HEK293 (cell line): ENCODE results near the gene NOC2L.
A peak's percentile ranks its signal among the peaks of the same experiment; 100 is the strongest.

Source experiments
- CTCF ChIA-PET: fragments of 350-600 bp; formaldehyde crosslinking; extraction: SDS; loops from one replicate; lab custom pipeline; 2021; ENCODE audit warnings: antibody characterized with exemption; lab: Yijun Ruan, JAX
- POLR2A ChIA-PET: fragments of 300-600 bp; formaldehyde crosslinking; extraction: SDS; loops from one replicate; lab custom pipeline; 2020; ENCODE audit warnings: antibody characterized with exemption, inconsistent platforms; lab: Yijun Ruan, JAX
- H3K27ac ChIP-seq: fragments of 200-500 bp; sonication (Bioruptor generic); 2 replicates; pipeline ENCODE4 v1.5.1; 2014; ENCODE audit warnings: low read depth, low read length, control low read depth, inconsistent platforms; ENCODE audit errors: extremely low read depth
- H3K36me3 ChIP-seq, 2 experiments: fragments of 200-500 bp in 1 of 2; sonication (Bioruptor generic) in 1 of 2; 1 replicate in 1 of 2; 2 replicates in 1 of 2; pipeline ENCODE4 v1.5.1; 2014 to 2017; ENCODE audit warnings: inconsistent platforms in 2 of 2, low read length in 2 of 2; ENCODE audit not compliant: control insufficient read depth in 2 of 2, insufficient read depth in 1 of 2
- H3K4me1 ChIP-seq: fragments of 200-500 bp; sonication (Bioruptor generic); 2 replicates; pipeline ENCODE4 v1.5.1; 2014; ENCODE audit warnings: mild to moderate bottlenecking, low read length, inconsistent platforms; ENCODE audit not compliant: control insufficient read depth, insufficient read depth
- H3K4me3 ChIP-seq: 2 replicates; pipeline ENCODE4 v1.5.1; 2011; ENCODE audit warnings: low read depth, mild to moderate bottlenecking, control low read depth, low read length, moderate library complexity
- H3K9me3 ChIP-seq: fragments of 200-500 bp; sonication (Bioruptor generic); 2 replicates; pipeline ENCODE4 v1.5.1; 2014; ENCODE audit warnings: low read depth, low read length, inconsistent platforms; ENCODE audit not compliant: control insufficient read depth, insufficient read depth
- BCL11A ChIP-seq: fragments of 450-650 bp; formaldehyde crosslinking; IDR thresholded peaks from 2 replicates; pipeline ENCODE4 v1.5.1; 2016; ENCODE audit warnings: low read depth, missing biosample characterization, missing genetic modification characterization
- BCL11B ChIP-seq: fragments of 450-650 bp; formaldehyde crosslinking; IDR thresholded peaks from 2 replicates; pipeline ENCODE4 v1.5.1; 2016; ENCODE audit warnings: low read depth, missing biosample characterization, missing genetic modification characterization
- GLI4 ChIP-seq: fragments of 450-650 bp; formaldehyde crosslinking; IDR thresholded peaks from 2 replicates; pipeline ENCODE4 v1.5.1; 2016; ENCODE audit warnings: missing biosample characterization, missing genetic modification characterization
- GLIS2 ChIP-seq: fragments of 450-650 bp; formaldehyde crosslinking; IDR thresholded peaks from 2 replicates; pipeline ENCODE4 v1.5.1; 2016; ENCODE audit warnings: missing biosample characterization, missing genetic modification characterization
- HIC1 ChIP-seq: fragments of 450-650 bp; formaldehyde crosslinking; IDR thresholded peaks from 2 replicates; pipeline ENCODE4 v1.5.1; 2016; ENCODE audit warnings: missing biosample characterization, missing genetic modification characterization
- IKZF3 ChIP-seq: fragments of 450-650 bp; IDR thresholded peaks from 2 replicates; pipeline ENCODE4 v1.5.0; 2018; ENCODE audit warnings: missing biosample characterization, mild to moderate bottlenecking, missing genetic modification characterization, moderate library complexity
- KLF7 ChIP-seq: fragments of 450-650 bp; formaldehyde crosslinking; IDR thresholded peaks from 2 replicates; pipeline ENCODE4 v1.5.1; 2016; ENCODE audit warnings: missing biosample characterization, missing genetic modification characterization, borderline replicate concordance
- KLF8 ChIP-seq: fragments of 450-650 bp; formaldehyde crosslinking; IDR thresholded peaks from 2 replicates; pipeline ENCODE4 v1.5.1; 2016; ENCODE audit warnings: missing biosample characterization, missing genetic modification characterization
- KLF9 ChIP-seq: fragments of 450-650 bp; formaldehyde crosslinking; IDR thresholded peaks from 2 replicates; pipeline ENCODE4 v1.5.1; 2016; ENCODE audit warnings: missing biosample characterization, missing genetic modification characterization, low read depth
- PRDM10 ChIP-seq: fragments of 450-650 bp; formaldehyde crosslinking; IDR thresholded peaks from 2 replicates; pipeline ENCODE4 v1.5.1; 2016; ENCODE audit warnings: missing biosample characterization, missing genetic modification characterization
- ZBTB20 ChIP-seq: fragments of 450-650 bp; formaldehyde crosslinking; IDR thresholded peaks from 2 replicates; pipeline ENCODE4 v1.5.1; 2016; ENCODE audit warnings: missing biosample characterization, missing genetic modification characterization
- ZBTB21 ChIP-seq: fragments of 450-650 bp; formaldehyde crosslinking; IDR thresholded peaks from 2 replicates; pipeline ENCODE4 v1.5.1; 2017; ENCODE audit warnings: missing biosample characterization, missing genetic modification characterization
- ZBTB6 ChIP-seq: fragments of 450-650 bp; formaldehyde crosslinking; IDR thresholded peaks from 2 replicates; pipeline ENCODE4 v1.5.1; 2017; ENCODE audit warnings: missing biosample characterization, missing genetic modification characterization
- ZFP41 ChIP-seq: fragments of 450-650 bp; formaldehyde crosslinking; IDR thresholded peaks from 2 replicates; pipeline ENCODE4 v1.5.1; 2016; ENCODE audit warnings: missing biosample characterization, missing genetic modification characterization, borderline replicate concordance
- ZFP69B ChIP-seq: fragments of 450-650 bp; formaldehyde crosslinking; IDR thresholded peaks from 2 replicates; pipeline ENCODE4 v1.5.1; 2016; ENCODE audit warnings: missing biosample characterization, missing genetic modification characterization
- ZIC2 ChIP-seq: fragments of 450-650 bp; formaldehyde crosslinking; IDR thresholded peaks from 2 replicates; pipeline ENCODE4 v1.5.1; 2016; ENCODE audit warnings: missing biosample characterization, missing genetic modification characterization
- ZNF10 ChIP-seq: fragments of 450-650 bp; formaldehyde crosslinking; IDR thresholded peaks from 2 replicates; pipeline ENCODE4 v1.5.1; 2017; ENCODE audit warnings: missing biosample characterization, missing genetic modification characterization
- ZNF354C ChIP-seq: fragments of 450-650 bp; formaldehyde crosslinking; IDR thresholded peaks from 2 replicates; pipeline ENCODE4 v1.5.1; 2016; ENCODE audit warnings: missing biosample characterization, missing genetic modification characterization, low read depth, borderline replicate concordance
- ZNF391 ChIP-seq: fragments of 450-650 bp; formaldehyde crosslinking; IDR thresholded peaks from 2 replicates; pipeline ENCODE4 v1.5.1; 2016; ENCODE audit warnings: low read depth, missing biosample characterization, missing genetic modification characterization, borderline replicate concordance
- ZNF555 ChIP-seq: fragments of 450-650 bp; formaldehyde crosslinking; conservative IDR thresholded peaks from 2 replicates; pipeline ENCODE4 v1.5.1; 2017; ENCODE audit warnings: missing biosample characterization, mild to moderate bottlenecking, missing genetic modification characterization, inconsistent platforms
- ZSCAN23 ChIP-seq: fragments of 450-650 bp; formaldehyde crosslinking; IDR thresholded peaks from 2 replicates; pipeline ENCODE4 v1.5.1; 2016; ENCODE audit warnings: missing biosample characterization, missing genetic modification characterization
- TF ChIP-seq, protein P1 (sequence below): fragments of 450-650 bp; formaldehyde crosslinking; IDR thresholded peaks from 2 replicates; pipeline ENCODE4 v1.5.1; 2016; ENCODE audit warnings: missing biosample characterization, missing genetic modification characterization

Gene NOC2L

DNA sequence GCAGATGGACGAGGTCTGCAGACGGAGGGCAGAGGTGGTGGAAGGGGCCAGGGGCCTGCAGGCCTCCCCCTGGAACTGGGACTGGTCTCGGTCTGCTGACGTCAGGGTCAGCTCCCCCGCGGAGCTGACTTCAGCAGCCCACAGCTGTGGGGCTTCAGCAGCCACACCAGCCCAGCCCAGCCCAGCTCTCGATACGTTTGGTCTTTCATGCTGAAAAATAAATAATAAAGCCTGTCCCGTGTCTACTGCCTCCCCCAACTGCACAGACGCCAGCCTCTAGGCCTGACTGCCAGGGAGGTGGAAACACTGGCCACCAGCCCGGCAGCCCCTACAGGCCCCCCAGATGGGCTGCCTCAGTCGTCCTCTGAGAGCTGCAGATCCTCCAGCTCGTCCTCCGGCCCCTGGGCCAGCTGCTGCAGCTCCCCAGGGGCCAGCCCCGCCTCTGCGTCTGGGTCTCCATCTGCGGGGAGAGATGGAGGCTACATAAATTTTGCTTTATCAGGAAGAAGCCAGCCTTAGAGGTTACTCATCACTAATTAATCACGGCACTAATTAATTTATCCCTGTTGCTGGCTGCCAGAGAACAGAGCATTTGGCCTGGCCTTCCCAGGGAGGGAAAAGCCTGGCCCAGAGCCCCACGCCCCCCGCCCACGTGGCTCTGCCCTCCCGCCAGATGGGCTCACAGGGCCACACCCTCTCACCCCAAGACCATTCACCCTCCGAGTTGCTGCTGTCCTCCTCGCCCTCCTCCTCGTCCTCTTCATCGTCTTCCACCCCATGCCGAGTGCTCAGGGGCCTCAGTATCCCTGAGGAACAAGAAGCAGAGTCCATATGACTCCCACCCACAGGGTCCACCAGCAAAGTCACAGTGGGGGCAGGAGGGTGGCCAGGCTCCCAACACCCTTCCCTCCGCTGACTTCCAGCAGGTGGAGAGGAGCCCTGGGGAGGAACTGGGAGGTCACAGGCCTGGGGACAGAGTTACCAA, 14.4 kb downstream of the NOC2L start (continued):
- peak; percentile 55; the same call in 1 of the 2 replicates for TF ChIP-seq ZBTB21 (tag by site-specific recombination)
- peak; percentile 80 for TF ChIP-seq GLIS2 (tag by site-specific recombination)
- no peak; the same call in 1 of the 2 replicates for TF ChIP-seq GLI4 (tag by site-specific recombination)

DNA sequence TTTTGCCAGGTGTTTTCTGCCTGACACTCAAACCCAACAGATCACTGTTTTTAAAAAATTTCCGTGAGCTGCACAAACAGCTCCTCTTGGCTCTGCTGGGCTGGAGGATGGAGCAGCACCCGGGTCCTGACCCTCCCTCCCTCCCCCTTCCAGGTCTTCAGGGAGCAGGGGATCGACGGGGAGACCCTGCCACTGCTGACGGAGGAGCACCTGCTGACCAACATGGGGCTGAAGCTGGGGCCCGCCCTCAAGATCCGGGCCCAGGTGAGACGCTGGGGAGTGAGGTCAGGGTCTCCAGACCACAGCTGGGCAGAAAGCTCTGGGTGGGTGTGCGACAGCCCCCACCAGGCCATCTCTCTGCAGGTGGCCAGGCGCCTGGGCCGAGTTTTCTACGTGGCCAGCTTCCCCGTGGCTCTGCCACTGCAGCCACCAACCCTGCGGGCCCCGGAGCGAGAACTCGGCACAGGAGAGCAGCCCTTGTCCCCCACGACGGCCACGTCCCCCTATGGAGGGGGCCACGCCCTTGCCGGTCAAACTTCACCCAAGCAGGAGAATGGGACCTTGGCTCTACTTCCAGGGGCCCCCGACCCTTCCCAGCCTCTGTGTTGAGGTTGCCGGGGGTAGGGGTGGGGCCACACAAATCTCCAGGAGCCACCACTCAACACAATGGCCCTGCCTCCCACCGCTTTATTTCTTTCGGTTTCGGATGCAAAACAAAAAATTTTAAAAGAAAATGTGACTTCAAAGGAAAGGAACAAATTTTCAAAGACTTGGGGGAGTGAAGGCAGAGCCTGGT, 15.3 kb downstream of the NOC2L start:
- peaks cover 36% of the 10 kb centered on the region for H3K4me1 ChIP-seq
- TF ChIP-seq ZSCAN23 (tag by site-specific recombination) (no peak), ZNF10 (tag by site-specific recombination) (peak; percentile 51; the same call in 1 of the 2 replicates), ZNF391 (tag by site-specific recombination) (0 out of 2 replicates have a peak, but pooled peaks have one; percentile 10), ZNF555 (no peak), ZFP69B (peak; percentile 93; the same call in 1 of the 2 replicates), KLF9 (tag by site-specific recombination) (peak; percentile 36), BCL11B (tag by site-specific recombination) (peak; percentile 89), KLF7 (peak; percentile 74), ZNF354C (tag by site-specific recombination) (no peak), ZIC2 (no peak; the same call in none of the 2 replicates), PRDM10 (peak; percentile 34), HIC1 (tag by site-specific recombination) (peak; percentile 66), IKZF3 (tag by site-specific recombination) (peak; percentile 46; the same call in 1 of the 2 replicates), KLF8 (tag by site-specific recombination) (peak; percentile 21; the same call in 1 of the 2 replicates), BCL11A (tag by site-specific recombination) (0 out of 2 replicates have a peak, but pooled peaks have one; percentile 18), ZBTB20 (tag by site-specific recombination) (peak; percentile 61; the same call in 1 of the 2 replicates), GLIS2 (tag by site-specific recombination) (peak; percentile 84), ZBTB6 (tag by site-specific recombination) (peak; percentile 81), ZFP41 (tag by site-specific recombination) (no peak)
- TF ChIP-seq, protein P1, sequence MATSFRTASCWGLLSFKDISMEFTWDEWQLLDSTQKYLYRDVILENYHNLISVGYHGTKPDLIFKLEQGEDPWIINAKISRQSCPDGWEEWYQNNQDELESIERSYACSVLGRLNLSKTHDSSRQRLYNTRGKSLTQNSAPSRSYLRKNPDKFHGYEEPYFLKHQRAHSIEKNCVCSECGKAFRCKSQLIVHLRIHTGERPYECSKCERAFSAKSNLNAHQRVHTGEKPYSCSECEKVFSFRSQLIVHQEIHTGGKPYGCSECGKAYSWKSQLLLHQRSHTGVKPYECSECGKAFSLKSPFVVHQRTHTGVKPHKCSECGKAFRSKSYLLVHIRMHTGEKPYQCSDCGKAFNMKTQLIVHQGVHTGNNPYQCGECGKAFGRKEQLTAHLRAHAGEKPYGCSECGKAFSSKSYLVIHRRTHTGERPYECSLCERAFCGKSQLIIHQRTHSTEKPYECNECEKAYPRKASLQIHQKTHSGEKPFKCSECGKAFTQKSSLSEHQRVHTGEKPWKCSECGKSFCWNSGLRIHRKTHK (tag by site-specific recombination): no peak

More for the DNA sequence above, 15.3 kb downstream of the NOC2L start:
- ChIA-PET POLR2A (interaction anchor here (0.6 to 9.4 kb wide), 14 partner anchors 8 to 145 kb away, joined by 4 to 111 read pairs (median 12); partner anchors contain the start of genes PLEKHN1 and SAMD11), CTCF (interaction anchor here (1.2 kb wide), 1 partner anchor 9 kb away, joined by 4 read pairs; no protein-coding TSS in a partner anchor)
- Histone ChIP-seq H3K27ac (peak overlapping the region; percentile 98), H3K4me3 (no peak overlapping the region), H3K36me3 (peaks cover 0 to 64% of the 10 kb centered on the region in 2 experiments; a peak in 1 of 3 replicates), H3K9me3 (no peaks in the 10 kb centered on the region)
